Thyroid gland (tissue), 4 donors: Measurements from ENCODE around the gene OR52K2.

Source experiments
- POLR2A ChIP-seq, 2 donors: fragments of 450-650 bp; IDR thresholded peaks; one replicate each; pipeline ENCODE4 v1.6.1; 2017; ENCODE audit warnings: antibody characterized with exemption in 2 of 2, mild to moderate bottlenecking in 2 of 2, moderate library complexity in 1 of 2
- TF ChIP-seq, protein P1 (sequence below), 6 experiments: fragments of 200-600 bp in 3 of 6; fragments of 450-650 bp in 3 of 6; sonication (generic) in 3 of 6; IDR thresholded peaks; one replicate each; pipeline ENCODE4 v1.5.1; 2016 to 2019; ENCODE audit warnings: antibody characterized with exemption in 6 of 6, mild to moderate bottlenecking in 2 of 6, inconsistent platforms in 1 of 6, moderate library complexity in 1 of 6

DNA sequence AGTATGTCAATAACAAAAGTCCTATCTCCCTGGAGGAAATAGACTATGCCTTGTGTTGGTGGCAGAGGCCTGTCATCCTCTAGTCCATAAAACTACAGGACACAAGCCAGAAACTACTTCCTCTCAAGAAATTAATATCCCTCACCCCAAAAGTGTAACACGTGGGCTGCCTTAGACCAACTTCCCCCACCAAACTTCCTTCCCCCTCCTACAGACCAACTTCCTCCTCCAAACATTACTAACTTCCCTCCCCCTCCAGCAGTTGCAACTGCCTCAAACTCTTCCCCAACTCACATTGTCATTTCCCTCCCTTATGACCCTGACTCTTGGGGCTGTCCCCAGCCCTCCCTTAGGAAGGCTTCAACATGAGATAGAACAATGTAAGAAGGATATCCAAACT, 6.3 kb downstream of the OR52K2 start:
- TF ChIP-seq, protein P1, sequence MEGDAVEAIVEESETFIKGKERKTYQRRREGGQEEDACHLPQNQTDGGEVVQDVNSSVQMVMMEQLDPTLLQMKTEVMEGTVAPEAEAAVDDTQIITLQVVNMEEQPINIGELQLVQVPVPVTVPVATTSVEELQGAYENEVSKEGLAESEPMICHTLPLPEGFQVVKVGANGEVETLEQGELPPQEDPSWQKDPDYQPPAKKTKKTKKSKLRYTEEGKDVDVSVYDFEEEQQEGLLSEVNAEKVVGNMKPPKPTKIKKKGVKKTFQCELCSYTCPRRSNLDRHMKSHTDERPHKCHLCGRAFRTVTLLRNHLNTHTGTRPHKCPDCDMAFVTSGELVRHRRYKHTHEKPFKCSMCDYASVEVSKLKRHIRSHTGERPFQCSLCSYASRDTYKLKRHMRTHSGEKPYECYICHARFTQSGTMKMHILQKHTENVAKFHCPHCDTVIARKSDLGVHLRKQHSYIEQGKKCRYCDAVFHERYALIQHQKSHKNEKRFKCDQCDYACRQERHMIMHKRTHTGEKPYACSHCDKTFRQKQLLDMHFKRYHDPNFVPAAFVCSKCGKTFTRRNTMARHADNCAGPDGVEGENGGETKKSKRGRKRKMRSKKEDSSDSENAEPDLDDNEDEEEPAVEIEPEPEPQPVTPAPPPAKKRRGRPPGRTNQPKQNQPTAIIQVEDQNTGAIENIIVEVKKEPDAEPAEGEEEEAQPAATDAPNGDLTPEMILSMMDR (IDR thresholded peaks at IDR 0.05): no peak
- TF ChIP-seq POLR2A (IDR thresholded peaks at IDR 0.05): no peak
